Measurements from ENCODE around the gene MARCHF7. TPM values are rescaled to one million over a fixed set of nuclear protein-coding genes. Genes with fewer than 3 reads are reported as not detected.
"Not testable (repeated sequence)": the region's sequence is repeated elsewhere in the genome, so short reads cannot be mapped to it uniquely, and the experiment has no call there.

Gene MARCHF7
- total RNA-seq, 1 experiment from 2014 or later, result 121 TPM

GRCh38 chr2:159737917-159738296, 25.6 kb downstream of the MARCHF7 start:
- Histone ChIP-seq H3K36me3 (peaks cover 83% of the 10 kb centered on the region), H3K27ac (no peak overlapping the region), H3K9me3 (replicated peaks) (no peaks in the 10 kb centered on the region), H3K27me3 (no peaks in the 10 kb centered on the region), H3K4me1 (0 out of 2 replicates have a peak, but pooled peaks cover 2% of the 10 kb centered on the region), H3K4me3 (no peak overlapping the region)
- no peak for DNase-seq

DNA sequence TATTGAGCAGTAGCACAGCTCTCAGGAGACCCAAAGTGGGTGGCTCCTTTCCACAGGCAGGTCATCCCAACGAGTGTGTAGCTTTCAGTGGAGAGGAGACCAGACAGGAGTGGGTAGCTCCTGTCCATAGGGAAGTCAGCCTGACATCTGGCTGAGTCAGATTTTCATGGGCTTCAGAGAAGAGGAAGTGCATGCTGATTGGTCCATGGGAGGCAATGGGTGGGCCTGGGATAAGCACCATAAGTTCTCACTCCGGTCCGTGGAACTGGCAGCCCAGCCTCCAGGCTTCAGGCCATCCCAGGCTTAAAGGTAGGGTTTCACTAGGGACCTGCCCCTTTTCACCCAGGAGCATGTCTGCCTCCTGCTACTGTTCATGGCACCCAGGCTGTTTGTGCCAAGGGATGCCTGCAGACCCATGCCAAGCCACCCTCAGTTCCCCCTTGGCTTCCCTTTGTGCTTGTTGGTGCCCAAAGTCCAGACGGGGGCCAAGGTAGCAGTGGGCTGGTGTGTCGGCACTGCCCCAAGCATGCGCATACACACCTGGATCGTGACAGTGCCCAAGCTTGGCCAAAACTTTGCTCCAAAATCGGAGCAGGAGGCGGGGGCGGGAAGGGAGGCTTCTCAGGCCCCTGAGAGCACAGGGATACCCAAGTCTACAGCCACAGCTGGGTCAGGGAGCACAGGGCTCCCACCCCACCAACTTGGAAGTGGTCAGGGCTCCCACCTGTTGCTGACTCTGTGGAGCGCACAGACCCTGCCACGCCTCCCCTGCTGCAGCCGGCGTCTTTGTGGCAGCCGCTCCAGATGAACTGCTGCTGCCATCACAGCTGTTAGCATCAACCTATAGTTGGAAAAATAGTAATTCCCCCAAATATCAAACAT, 26.4 kb downstream of the MARCHF7 start:
- H3K4me3 ChIP-seq, result no peak overlapping the region
- no peaks in the 10 kb centered on the region for H3K9me3 ChIP-seq (replicated peaks)
- H3K27ac ChIP-seq, result no peak overlapping the region
- 0 out of 2 replicates have a peak, but pooled peaks cover 2% of the 10 kb centered on the region for H3K4me1 ChIP-seq
- peak; percentile 32 to 41 for DNase-seq
- no peaks in the 10 kb centered on the region for H3K27me3 ChIP-seq
- peaks cover 81% of the 10 kb centered on the region for H3K36me3 ChIP-seq

DNA sequence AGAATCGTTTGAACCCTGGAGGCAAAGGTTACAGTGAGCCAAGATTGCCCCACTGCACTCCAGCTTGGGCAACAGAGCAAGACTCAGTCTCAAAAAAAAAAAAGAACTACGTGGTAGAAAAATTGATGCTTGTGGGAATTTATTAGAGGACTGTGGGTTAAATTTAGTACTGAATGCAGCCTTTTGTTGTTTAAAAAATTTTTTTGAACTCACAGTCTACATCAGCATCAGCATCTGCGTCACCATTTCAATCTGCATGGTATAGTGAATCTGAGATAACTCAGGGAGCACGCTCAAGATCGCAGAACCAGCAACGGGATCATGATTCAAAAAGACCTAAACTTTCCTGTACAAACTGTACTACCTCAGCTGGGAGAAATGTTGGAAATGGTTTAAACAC, 30.5 kb downstream of the MARCHF7 start:
- H3K4me1 ChIP-seq, result 0 out of 2 replicates have a peak, but pooled peaks cover 2% of the 10 kb centered on the region
- no peak overlapping the region for H3K4me3 ChIP-seq
- H3K9me3 ChIP-seq (replicated peaks), result no peaks in the 10 kb centered on the region
- H3K27me3 ChIP-seq, result no peaks in the 10 kb centered on the region
- peaks cover 83% of the 10 kb centered on the region for H3K36me3 ChIP-seq
- no peak for DNase-seq
- H3K27ac ChIP-seq, result no peak overlapping the region

DNA sequence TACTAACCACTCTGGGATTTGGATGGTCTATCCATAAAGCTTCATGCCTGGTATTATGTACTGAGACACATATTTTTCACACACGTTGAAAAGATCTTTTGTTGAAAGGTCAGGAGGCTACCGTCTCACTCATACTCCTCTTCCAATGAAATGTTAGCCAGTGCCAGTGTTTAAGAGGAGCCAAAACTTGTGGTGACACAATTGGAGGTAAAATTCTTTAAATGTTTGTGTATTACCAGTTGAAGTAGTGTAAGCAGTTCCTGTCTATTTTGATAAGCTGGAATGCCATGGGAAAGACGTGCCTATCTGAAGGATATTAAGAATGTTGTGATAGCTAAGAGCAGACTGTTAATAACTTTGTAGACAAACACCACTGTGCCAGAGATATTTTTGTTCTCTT, 32.1 kb downstream of the MARCHF7 start:
- Histone ChIP-seq H3K4me3 (no peak overlapping the region), H3K27me3 (no peaks in the 10 kb centered on the region), H3K36me3 (peaks cover 85% of the 10 kb centered on the region), H3K27ac (no peak overlapping the region; the same call in 1 of the 2 replicates), H3K9me3 (replicated peaks) (no peaks in the 10 kb centered on the region), H3K4me1 (0 out of 2 replicates have a peak, but pooled peaks cover under 1% of the 10 kb centered on the region)
- DNase-seq, result no peak

- H3K4me3 ChIP-seq; H3K27ac ChIP-seq; DNase-seq; H3K4me1 ChIP-seq; H3K9me3 ChIP-seq (replicated peaks); H3K27me3 ChIP-seq: not testable (repeated sequence)
- peaks cover 83% of the 10 kb centered on the region for H3K36me3 ChIP-seq
Measured at GRCh38 chr2:159745237-159745636, 32.9 kb downstream of the MARCHF7 start.

GRCh38 chr2:159748089-159748488, 35.8 kb downstream of the MARCHF7 start:
- Histone ChIP-seq H3K4me3 (no peak overlapping the region), H3K36me3 (peaks cover 83% of the 10 kb centered on the region), H3K4me1 (no peaks in the 10 kb centered on the region), H3K9me3 (replicated peaks) (no peaks in the 10 kb centered on the region), H3K27ac (no peak overlapping the region), H3K27me3 (no peaks in the 10 kb centered on the region)
- no peak for DNase-seq

GRCh38 chr2:159750873-159751272, 38.6 kb downstream of the MARCHF7 start:
- H3K9me3 ChIP-seq (replicated peaks), result no peaks in the 10 kb centered on the region
- no peak overlapping the region for H3K27ac ChIP-seq
- H3K27me3 ChIP-seq, result no peaks in the 10 kb centered on the region
- no peaks in the 10 kb centered on the region for H3K4me1 ChIP-seq
- no peak for DNase-seq
- no peak overlapping the region for H3K4me3 ChIP-seq
- H3K36me3 ChIP-seq, result peaks cover 87% of the 10 kb centered on the region

DNA sequence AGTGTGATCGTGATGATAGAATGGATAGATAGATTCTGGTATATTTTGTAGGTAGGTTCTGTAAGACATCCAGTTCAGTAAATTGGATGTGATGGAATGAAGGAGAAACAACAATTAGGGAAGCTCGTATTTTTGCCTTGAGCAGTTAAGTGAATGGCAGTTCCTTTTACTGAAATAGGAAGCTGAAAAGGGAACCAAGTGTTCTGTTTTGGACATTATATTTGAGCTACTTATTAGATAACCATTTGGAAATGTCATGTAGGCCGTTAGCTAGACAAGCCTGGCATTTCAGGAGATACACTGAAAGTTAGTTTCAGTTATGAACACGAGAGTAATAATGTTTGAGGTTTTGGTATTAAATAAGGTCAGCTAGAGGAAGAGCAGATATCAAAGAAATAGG, 41.5 kb downstream of the MARCHF7 start:
- no peaks in the 10 kb centered on the region for H3K27me3 ChIP-seq
- peaks cover 84% of the 10 kb centered on the region for H3K36me3 ChIP-seq
- no peak for DNase-seq
- H3K4me3 ChIP-seq, result no peak overlapping the region
- H3K9me3 ChIP-seq (replicated peaks), result no peaks in the 10 kb centered on the region
- H3K27ac ChIP-seq, result no peak overlapping the region
- no peaks in the 10 kb centered on the region for H3K4me1 ChIP-seq

DNA sequence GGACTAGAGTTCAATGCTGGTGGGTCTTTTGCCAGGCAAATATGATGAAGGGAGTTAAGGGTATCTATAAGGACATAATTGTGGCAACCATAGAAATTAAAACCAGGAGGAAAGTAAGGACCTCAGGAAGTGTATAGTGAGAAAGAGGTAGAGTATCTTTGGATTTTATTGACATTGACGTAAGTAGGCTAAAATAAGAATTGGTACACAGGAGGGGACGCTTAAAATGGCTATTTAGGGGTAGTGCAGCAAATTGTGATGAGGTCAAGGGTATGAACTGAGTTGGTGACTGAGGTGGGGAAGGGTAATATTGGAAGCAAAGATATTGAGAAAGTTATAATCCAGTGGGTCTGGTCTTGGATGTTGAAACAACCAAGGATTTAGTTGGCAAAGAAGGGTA, 42.7 kb downstream of the MARCHF7 start:
- Histone ChIP-seq H3K4me1 (no peaks in the 10 kb centered on the region), H3K36me3 (peaks cover 85% of the 10 kb centered on the region)

GRCh38 chr2:159755788-159756187, 43.5 kb downstream of the MARCHF7 start:
- Histone ChIP-seq H3K9me3 (replicated peaks) (no peaks in the 10 kb centered on the region), H3K27me3 (no peaks in the 10 kb centered on the region), H3K4me1 (no peaks in the 10 kb centered on the region), H3K27ac (no peak overlapping the region), H3K4me3 (no peak overlapping the region), H3K36me3 (peaks cover 91% of the 10 kb centered on the region)
- DNase-seq, result peak in 1 of 2 experiments; percentile 20

More for the DNA sequence above, 42.7 kb downstream of the MARCHF7 start:
- Histone ChIP-seq H3K4me3 (no peak overlapping the region), H3K27ac (no peak overlapping the region), H3K27me3 (no peaks in the 10 kb centered on the region), H3K9me3 (replicated peaks) (no peaks in the 10 kb centered on the region)
- DNase-seq, result no peak

- no peaks in the 10 kb centered on the region for H3K4me1 ChIP-seq
- H3K27me3 ChIP-seq, result no peaks in the 10 kb centered on the region
- no peak overlapping the region for H3K27ac ChIP-seq
- no peaks in the 10 kb centered on the region for H3K9me3 ChIP-seq (replicated peaks)
- peaks cover 91% of the 10 kb centered on the region for H3K36me3 ChIP-seq
- DNase-seq, result no peak
- no peak overlapping the region for H3K4me3 ChIP-seq
Measured at GRCh38 chr2:159758239-159758638, 45.9 kb downstream of the MARCHF7 start.

GRCh38 chr2:159758686-159759085, 46.4 kb downstream of the MARCHF7 start:
- Histone ChIP-seq H3K4me1 (no peaks in the 10 kb centered on the region), H3K36me3 (peaks cover 93% of the 10 kb centered on the region), H3K9me3 (replicated peaks) (no peaks in the 10 kb centered on the region), H3K27me3 (no peaks in the 10 kb centered on the region), H3K27ac (no peak overlapping the region), H3K4me3 (no peak overlapping the region)
- DNase-seq, result no peak

GRCh38 chr2:159759577-159759976, 47.3 kb downstream of the MARCHF7 start:
- no peaks in the 10 kb centered on the region for H3K27me3 ChIP-seq
- H3K9me3 ChIP-seq (replicated peaks), result no peaks in the 10 kb centered on the region
- H3K4me3 ChIP-seq, result no peak overlapping the region
- peaks cover 91% of the 10 kb centered on the region for H3K36me3 ChIP-seq
- no peaks in the 10 kb centered on the region for H3K4me1 ChIP-seq
- DNase-seq, result no peak
- H3K27ac ChIP-seq, result no peak overlapping the region

GRCh38 chr2:159760326-159760725, 48.0 kb downstream of the MARCHF7 start:
- no peak for DNase-seq
- Histone ChIP-seq H3K4me3 (no peak overlapping the region), H3K9me3 (replicated peaks) (no peaks in the 10 kb centered on the region), H3K4me1 (no peaks in the 10 kb centered on the region), H3K27ac (no peak overlapping the region), H3K27me3 (no peaks in the 10 kb centered on the region), H3K36me3 (peaks cover 86% of the 10 kb centered on the region)

DNA sequence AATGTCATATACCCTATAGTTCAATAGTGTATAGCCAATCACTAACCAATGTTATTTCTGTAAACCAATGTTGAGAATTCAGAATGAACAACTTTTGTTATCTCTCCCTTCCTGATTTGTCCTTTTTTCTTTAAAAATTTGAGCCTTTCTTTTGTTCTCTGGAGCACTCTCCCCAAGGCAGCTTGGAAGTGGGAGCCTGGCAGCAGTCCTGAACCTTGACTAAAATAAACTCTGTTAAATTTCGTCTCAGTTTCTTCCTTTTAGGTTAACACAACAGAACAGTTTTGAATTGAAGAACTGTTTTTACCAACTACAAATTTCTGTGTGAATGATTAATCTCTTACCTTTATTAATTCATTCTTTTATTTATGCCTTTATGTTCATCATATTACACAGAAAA, 49.8 kb downstream of the MARCHF7 start:
- Histone ChIP-seq H3K27me3 (no peaks in the 10 kb centered on the region), H3K9me3 (replicated peaks) (no peaks in the 10 kb centered on the region), H3K4me1 (no peaks in the 10 kb centered on the region), H3K4me3 (no peak overlapping the region), H3K36me3 (peaks cover 85% of the 10 kb centered on the region), H3K27ac (no peak overlapping the region)
- DNase-seq, result no peak

Measured in SJCRH30 (cell line).